ENCODE measurements around the gene CEP57L1. TPM values are rescaled to one million over a fixed set of nuclear protein-coding genes. Genes with fewer than 3 reads are reported as not detected.

Gene CEP57L1
- total RNA-seq (30.9 TPM), polyA plus RNA-seq (ENCODE audit: insufficient read depth in 1 of 8, insufficient read length in 8 of 8, low replicate concordance in 1 of 8) (10 to 100 TPM; 14.5 to 20.0 (median 17.1) TPM)
- long read RNA-seq, donor 1 = 0 reads
- long read RNA-seq, donor 2 = 0 reads
- long read RNA-seq, donor 3 = 0 reads
- long read RNA-seq, donor 4, partial matches to known transcripts = 0 of 1 reads
- long read RNA-seq, donor 4, other reads (novel, unspliced or antisense) = 0 of 1 reads
- long read RNA-seq, donor 5 = 0 reads
- long read RNA-seq, donor 6 = 0 reads
- long read RNA-seq, donor 7, partial matches to known transcripts = 0 of 4 reads
- long read RNA-seq, donor 7, other reads (novel, unspliced or antisense) = 0 of 4 reads
- long read RNA-seq, donor 8 = 0 reads
- long read RNA-seq, donor 9 = 0 reads
- long read RNA-seq, donor 10, partial matches to known transcripts = 0 of 2 reads
- long read RNA-seq, donor 10, other reads (novel, unspliced or antisense) = 0 of 2 reads
- long read RNA-seq, donor 11, partial matches to known transcripts = 0 of 1 reads
- long read RNA-seq, donor 11, other reads (novel, unspliced or antisense) = 0 of 1 reads

GRCh38 chr6:109095036-109095834 is at the start of gene CEP57L1:
Gene CEP57L1, plus strand, starts transcription at chr6:109095507. Its CDS starts 49,715 bp downstream, at chr6:109145222.
- peaks cover 2% of the 10 kb centered on the region for H3K36me3 ChIP-seq (ENCODE audit: control insufficient read depth, insufficient read depth, low read length)
- H3K4me1 ChIP-seq (ENCODE audit: control insufficient read depth, insufficient read depth, low read length) = peaks cover 11% of the 10 kb centered on the region
- H3K27me3 ChIP-seq (ENCODE audit: control insufficient read depth, insufficient read depth, low read length) = no peaks in the 10 kb centered on the region
- H3K27ac ChIP-seq (ENCODE audit: low read length) = peak within 1 kb of the TSS; percentile 100
- no peaks in the 10 kb centered on the region for H3K9me3 ChIP-seq (replicated peaks; ENCODE audit: control insufficient read depth, low read depth, low read length)
- DNase-seq = peak; percentile 100
- 2% methylated on average over 14 of the region's 49 CpGs for WGBS (ENCODE audit: insufficient coverage)
- H3K4me3 ChIP-seq (ENCODE audit: low read length) = peak within 1 kb of the TSS; percentile 81

- WGBS (ENCODE audit: insufficient coverage) = no CpG with 5 or more reads among the region's 1 CpG
- Histone ChIP-seq H3K27me3 (ENCODE audit: control insufficient read depth, insufficient read depth, low read length) (no peaks in the 10 kb centered on the region), H3K9me3 (replicated peaks; ENCODE audit: control insufficient read depth, low read depth, low read length) (no peaks in the 10 kb centered on the region), H3K4me3 (ENCODE audit: low read length) (no peak overlapping the region), H3K4me1 (ENCODE audit: control insufficient read depth, insufficient read depth, low read length) (no peaks in the 10 kb centered on the region), H3K36me3 (ENCODE audit: control insufficient read depth, insufficient read depth, low read length) (no peaks in the 10 kb centered on the region), H3K27ac (ENCODE audit: low read length) (no peak overlapping the region)
- no peak for DNase-seq
Observed at GRCh38 chr6:109048176-109048575, 47.1 kb upstream of the CEP57L1 start.

GRCh38 chr6:109048670-109049415 is 46.5 kb upstream of the CEP57L1 start:
- Histone ChIP-seq H3K36me3 (ENCODE audit: control insufficient read depth, insufficient read depth, low read length) (no peaks in the 10 kb centered on the region), H3K27me3 (ENCODE audit: control insufficient read depth, insufficient read depth, low read length) (no peaks in the 10 kb centered on the region), H3K27ac (ENCODE audit: low read length) (no peak overlapping the region), H3K4me3 (ENCODE audit: low read length) (no peak overlapping the region), H3K9me3 (replicated peaks; ENCODE audit: control insufficient read depth, low read depth, low read length) (no peaks in the 10 kb centered on the region), H3K4me1 (ENCODE audit: control insufficient read depth, insufficient read depth, low read length) (no peaks in the 10 kb centered on the region)
- WGBS (ENCODE audit: insufficient coverage) = no CpG with 5 or more reads among the region's 3 CpGs
- no peak for DNase-seq

- no peaks in the 10 kb centered on the region for H3K27me3 ChIP-seq (ENCODE audit: control insufficient read depth, insufficient read depth, low read length)
- H3K4me1 ChIP-seq (ENCODE audit: control insufficient read depth, insufficient read depth, low read length) = no peaks in the 10 kb centered on the region
- no peak overlapping the region for H3K4me3 ChIP-seq (ENCODE audit: low read length)
- WGBS (ENCODE audit: insufficient coverage) = 83% methylated on average over 1 of the region's 2 CpGs
- no peak overlapping the region for H3K27ac ChIP-seq (ENCODE audit: low read length)
- H3K36me3 ChIP-seq (ENCODE audit: control insufficient read depth, insufficient read depth, low read length) = no peaks in the 10 kb centered on the region
- no peaks in the 10 kb centered on the region for H3K9me3 ChIP-seq (replicated peaks; ENCODE audit: control insufficient read depth, low read depth, low read length)
- DNase-seq = no peak
Observed at GRCh38 chr6:109050012-109050411, 45.3 kb upstream of the CEP57L1 start.

GRCh38 chr6:109050447-109051102 is 44.7 kb upstream of the CEP57L1 start:
- Histone ChIP-seq H3K27me3 (ENCODE audit: control insufficient read depth, insufficient read depth, low read length) (no peaks in the 10 kb centered on the region), H3K27ac (ENCODE audit: low read length) (no peak overlapping the region), H3K36me3 (ENCODE audit: control insufficient read depth, insufficient read depth, low read length) (no peaks in the 10 kb centered on the region), H3K4me3 (ENCODE audit: low read length) (no peak overlapping the region), H3K4me1 (ENCODE audit: control insufficient read depth, insufficient read depth, low read length) (no peaks in the 10 kb centered on the region), H3K9me3 (replicated peaks; ENCODE audit: control insufficient read depth, low read depth, low read length) (no peaks in the 10 kb centered on the region)
- WGBS (ENCODE audit: insufficient coverage) = no CpG with 5 or more reads among the region's 1 CpG
- no peak for DNase-seq

GRCh38 chr6:109051301-109052017 is 43.8 kb upstream of the CEP57L1 start:
- no peak overlapping the region for H3K27ac ChIP-seq (ENCODE audit: low read length)
- WGBS (ENCODE audit: insufficient coverage) = no CpG with 5 or more reads among the region's 1 CpG
- no peaks in the 10 kb centered on the region for H3K36me3 ChIP-seq (ENCODE audit: control insufficient read depth, insufficient read depth, low read length)
- H3K4me3 ChIP-seq (ENCODE audit: low read length) = no peak overlapping the region
- H3K4me1 ChIP-seq (ENCODE audit: control insufficient read depth, insufficient read depth, low read length) = no peaks in the 10 kb centered on the region
- H3K9me3 ChIP-seq (replicated peaks; ENCODE audit: control insufficient read depth, low read depth, low read length) = no peaks in the 10 kb centered on the region
- DNase-seq = no peak
- H3K27me3 ChIP-seq (ENCODE audit: control insufficient read depth, insufficient read depth, low read length) = no peaks in the 10 kb centered on the region

DNA sequence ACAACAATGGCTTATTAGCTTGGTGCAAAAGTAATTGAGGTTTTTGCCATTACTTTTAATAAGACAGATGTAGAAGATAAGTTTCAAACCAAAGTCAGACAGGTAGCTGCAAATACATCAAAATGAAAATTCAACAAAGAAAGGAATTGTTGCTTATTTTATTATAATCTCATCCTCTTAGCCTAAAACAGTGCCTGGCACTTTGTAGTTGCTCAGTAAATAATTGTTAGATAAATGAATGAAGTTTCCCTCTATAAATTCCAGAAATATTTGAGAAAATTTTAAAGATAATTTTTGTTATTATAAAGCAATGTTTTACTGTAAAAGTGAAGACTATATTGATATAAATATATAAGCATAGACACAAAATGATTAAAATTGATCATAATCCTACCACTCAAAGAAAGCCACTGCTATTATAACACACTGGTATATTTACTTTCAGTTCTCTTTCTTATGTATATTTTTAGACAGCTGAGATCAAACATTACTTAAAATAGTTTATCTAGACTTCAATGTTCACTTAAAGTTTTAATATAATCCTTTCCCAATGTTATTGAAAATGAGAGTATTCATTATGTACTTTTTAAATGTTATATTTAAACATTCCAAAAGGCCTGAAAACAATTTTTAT is 43.2 kb upstream of the CEP57L1 start:
- Histone ChIP-seq H3K27me3 (ENCODE audit: control insufficient read depth, insufficient read depth, low read length) (no peaks in the 10 kb centered on the region), H3K36me3 (ENCODE audit: control insufficient read depth, insufficient read depth, low read length) (no peaks in the 10 kb centered on the region), H3K27ac (ENCODE audit: low read length) (no peak overlapping the region), H3K4me1 (ENCODE audit: control insufficient read depth, insufficient read depth, low read length) (no peaks in the 10 kb centered on the region), H3K9me3 (replicated peaks; ENCODE audit: control insufficient read depth, low read depth, low read length) (no peaks in the 10 kb centered on the region), H3K4me3 (ENCODE audit: low read length) (no peak overlapping the region)
- no peak for DNase-seq

DNA sequence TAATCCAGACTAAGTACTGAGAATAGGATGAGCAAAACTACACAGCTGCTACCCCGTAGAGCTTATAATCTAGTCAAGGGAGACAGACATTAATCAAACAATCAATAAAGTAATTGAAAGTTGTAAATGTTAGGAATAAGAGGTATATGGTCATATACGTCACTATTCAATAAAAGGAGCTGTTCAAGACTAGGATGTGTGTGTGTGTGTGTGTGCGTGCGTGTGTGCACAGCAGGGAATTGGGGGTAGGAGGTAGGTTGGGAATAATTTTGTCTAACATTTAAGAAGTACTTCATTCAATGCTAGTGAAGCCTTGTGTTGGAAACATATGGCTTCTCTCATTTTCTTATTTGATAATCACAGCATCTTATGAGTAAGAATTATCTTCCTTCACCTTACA is 42.5 kb upstream of the CEP57L1 start:
- no peak for DNase-seq
- no peaks in the 10 kb centered on the region for H3K4me1 ChIP-seq (ENCODE audit: control insufficient read depth, insufficient read depth, low read length)
- H3K27ac ChIP-seq (ENCODE audit: low read length) = no peak overlapping the region
- no peaks in the 10 kb centered on the region for H3K9me3 ChIP-seq (replicated peaks; ENCODE audit: control insufficient read depth, low read depth, low read length)
- H3K4me3 ChIP-seq (ENCODE audit: low read length) = no peak overlapping the region
- H3K27me3 ChIP-seq (ENCODE audit: control insufficient read depth, insufficient read depth, low read length) = no peaks in the 10 kb centered on the region
- no CpG with 5 or more reads among the region's 4 CpGs for WGBS (ENCODE audit: insufficient coverage)
- H3K36me3 ChIP-seq (ENCODE audit: control insufficient read depth, insufficient read depth, low read length) = no peaks in the 10 kb centered on the region

GRCh38 chr6:109053336-109053735 is 42.0 kb upstream of the CEP57L1 start:
- Histone ChIP-seq H3K4me3 (ENCODE audit: low read length) (no peak overlapping the region), H3K4me1 (ENCODE audit: control insufficient read depth, insufficient read depth, low read length) (no peaks in the 10 kb centered on the region), H3K9me3 (replicated peaks; ENCODE audit: control insufficient read depth, low read depth, low read length) (no peaks in the 10 kb centered on the region), H3K27ac (ENCODE audit: low read length) (no peak overlapping the region), H3K27me3 (ENCODE audit: control insufficient read depth, insufficient read depth, low read length) (no peaks in the 10 kb centered on the region), H3K36me3 (ENCODE audit: control insufficient read depth, insufficient read depth, low read length) (no peaks in the 10 kb centered on the region)
- DNase-seq = no peak
- no CpG with 5 or more reads among the region's 2 CpGs for WGBS (ENCODE audit: insufficient coverage)
